ENCODE measurements around the gene CDHR4.

DNA sequence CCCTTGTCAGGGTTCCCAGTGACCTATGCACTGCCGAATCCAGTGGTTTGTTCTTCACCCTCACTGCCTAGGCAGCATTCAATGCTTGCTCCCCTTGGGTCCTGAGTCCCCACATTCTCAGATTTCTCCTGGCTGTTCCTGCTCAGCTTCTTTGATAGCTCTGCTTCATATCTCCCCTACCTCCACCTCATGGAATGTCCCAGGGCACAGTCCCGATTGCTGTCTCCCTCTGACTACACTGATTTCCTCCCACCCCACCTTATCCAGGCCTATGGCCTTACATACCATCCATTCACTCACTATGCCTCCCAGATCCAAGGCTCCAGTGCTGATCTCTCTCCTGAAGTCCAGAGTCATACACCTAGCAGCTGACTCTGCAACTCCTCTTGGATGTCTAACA is 1.5 kb upstream of the CDHR4 start:
- TF ChIP-seq POLR2A (IDR thresholded peaks at IDR 0.05): no peak
- TF ChIP-seq, protein P1, sequence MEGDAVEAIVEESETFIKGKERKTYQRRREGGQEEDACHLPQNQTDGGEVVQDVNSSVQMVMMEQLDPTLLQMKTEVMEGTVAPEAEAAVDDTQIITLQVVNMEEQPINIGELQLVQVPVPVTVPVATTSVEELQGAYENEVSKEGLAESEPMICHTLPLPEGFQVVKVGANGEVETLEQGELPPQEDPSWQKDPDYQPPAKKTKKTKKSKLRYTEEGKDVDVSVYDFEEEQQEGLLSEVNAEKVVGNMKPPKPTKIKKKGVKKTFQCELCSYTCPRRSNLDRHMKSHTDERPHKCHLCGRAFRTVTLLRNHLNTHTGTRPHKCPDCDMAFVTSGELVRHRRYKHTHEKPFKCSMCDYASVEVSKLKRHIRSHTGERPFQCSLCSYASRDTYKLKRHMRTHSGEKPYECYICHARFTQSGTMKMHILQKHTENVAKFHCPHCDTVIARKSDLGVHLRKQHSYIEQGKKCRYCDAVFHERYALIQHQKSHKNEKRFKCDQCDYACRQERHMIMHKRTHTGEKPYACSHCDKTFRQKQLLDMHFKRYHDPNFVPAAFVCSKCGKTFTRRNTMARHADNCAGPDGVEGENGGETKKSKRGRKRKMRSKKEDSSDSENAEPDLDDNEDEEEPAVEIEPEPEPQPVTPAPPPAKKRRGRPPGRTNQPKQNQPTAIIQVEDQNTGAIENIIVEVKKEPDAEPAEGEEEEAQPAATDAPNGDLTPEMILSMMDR (IDR thresholded peaks at IDR 0.05): no peak

All from right lobe of liver (tissue), 4 donors.